GM19395 (cell line): ENCODE results near the gene GOLIM4.
"Not testable (repeated sequence)": the region's sequence is repeated elsewhere in the genome, so short reads cannot be mapped to it uniquely, and the experiment has no call there.

Experiments
- ATAC-seq: cut with Tn5 transposase; IDR thresholded peaks from one replicate; pipeline ENCODE4 v1.9.1; 2021; ENCODE audit warnings: mild to moderate bottlenecking, moderate library complexity; ENCODE audit not compliant: unreplicated experiment

The GOLIM4 gene

DNA sequence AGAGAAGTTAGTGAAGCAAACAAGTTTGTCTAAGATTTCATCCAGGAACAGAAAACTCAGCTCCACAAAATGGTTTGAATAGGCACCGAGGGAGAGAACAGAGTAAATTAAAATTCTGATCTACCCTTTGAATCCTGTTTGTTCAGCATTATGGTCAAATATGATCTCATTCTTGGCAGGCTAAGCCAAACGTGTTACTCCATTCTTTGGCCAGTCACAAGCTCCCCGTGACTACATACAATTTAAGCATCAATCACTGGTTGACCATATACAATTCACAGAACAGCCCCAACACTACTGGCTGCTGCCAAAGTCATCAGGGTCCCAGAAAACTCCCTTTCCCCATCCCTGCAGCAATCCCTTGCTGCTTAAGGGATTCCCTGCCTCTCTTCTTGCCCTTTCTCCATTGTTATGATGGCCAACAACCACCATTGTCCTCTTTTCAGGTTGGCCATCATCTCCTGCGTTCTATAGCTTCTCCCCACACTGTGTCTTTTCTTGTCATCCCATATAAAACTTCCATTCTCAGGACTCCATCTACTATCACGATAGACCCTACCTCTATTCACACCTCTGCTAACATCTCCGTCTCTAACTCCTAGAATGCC, 46.3 kb downstream of the GOLIM4 start:
- no peak for ATAC-seq

GRCh38 chr3:168048414-168049330, 47.1 kb downstream of the GOLIM4 start:
- ATAC-seq = no peak

DNA sequence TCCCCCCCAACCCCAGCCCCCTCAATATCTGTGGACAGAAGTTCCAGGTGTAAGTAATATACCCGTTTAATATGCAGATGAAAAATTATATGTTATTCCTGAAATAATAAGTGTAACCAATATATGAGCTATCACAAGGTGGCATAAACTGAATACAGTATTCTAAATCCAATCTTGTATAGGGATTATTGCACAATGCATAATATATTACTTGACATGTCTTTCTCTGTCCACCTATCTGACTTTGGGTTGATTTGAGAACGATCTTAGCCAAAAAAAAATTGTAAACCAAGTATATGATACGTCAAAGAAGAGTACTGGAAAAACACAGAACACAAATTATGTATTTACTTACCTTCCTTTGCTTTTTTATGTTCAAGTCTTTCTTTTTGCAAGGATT, 47.8 kb downstream of the GOLIM4 start:
- ATAC-seq = no peak

- ATAC-seq = peak; percentile 80
Measured at GRCh38 chr3:168047190-168047795, 48.4 kb downstream of the GOLIM4 start.

DNA sequence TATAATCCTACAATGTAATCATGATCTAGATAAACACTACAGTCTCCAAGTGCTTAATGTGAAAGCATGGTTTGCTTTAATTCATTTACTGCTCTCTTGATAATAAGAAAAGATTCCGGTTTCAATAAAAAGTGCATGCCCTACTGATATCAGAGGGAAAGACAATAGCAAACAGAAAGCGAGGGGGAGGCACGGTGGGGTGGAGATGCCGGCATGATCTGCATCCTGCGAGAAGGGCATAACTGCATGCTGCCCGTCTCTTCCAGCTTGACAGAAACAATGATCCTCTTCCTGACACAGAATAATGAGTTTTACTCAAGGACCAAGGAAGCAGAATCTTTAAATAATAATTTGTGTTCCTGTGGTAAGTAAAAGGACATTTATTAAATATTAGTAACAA, 51.7 kb downstream of the GOLIM4 start:
- no peak for ATAC-seq

GRCh38 chr3:168040607-168041208, 55.0 kb downstream of the GOLIM4 start:
- peak; percentile 79 for ATAC-seq

GRCh38 chr3:168037020-168037419, 58.7 kb downstream of the GOLIM4 start:
- no peak for ATAC-seq

DNA sequence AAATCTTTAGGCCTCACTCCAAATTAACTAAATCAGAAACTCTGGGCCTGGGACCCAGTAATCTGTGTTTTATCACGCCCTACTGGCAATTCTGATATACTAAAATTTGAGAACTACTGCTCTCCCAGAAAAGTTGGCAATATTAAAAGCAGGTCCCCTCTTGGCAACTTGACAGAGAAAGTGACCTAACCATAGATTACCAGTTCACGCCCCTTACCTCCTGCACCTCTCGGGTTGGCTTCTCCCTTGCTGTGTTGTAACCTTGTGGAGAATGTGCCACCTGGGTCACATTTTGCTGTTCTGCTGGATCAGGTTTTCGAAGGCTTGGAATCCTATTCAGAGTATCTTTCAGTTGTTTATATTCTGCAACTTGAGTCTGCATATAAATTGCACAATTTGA, 59.1 kb downstream of the GOLIM4 start:
- no peak for ATAC-seq

DNA sequence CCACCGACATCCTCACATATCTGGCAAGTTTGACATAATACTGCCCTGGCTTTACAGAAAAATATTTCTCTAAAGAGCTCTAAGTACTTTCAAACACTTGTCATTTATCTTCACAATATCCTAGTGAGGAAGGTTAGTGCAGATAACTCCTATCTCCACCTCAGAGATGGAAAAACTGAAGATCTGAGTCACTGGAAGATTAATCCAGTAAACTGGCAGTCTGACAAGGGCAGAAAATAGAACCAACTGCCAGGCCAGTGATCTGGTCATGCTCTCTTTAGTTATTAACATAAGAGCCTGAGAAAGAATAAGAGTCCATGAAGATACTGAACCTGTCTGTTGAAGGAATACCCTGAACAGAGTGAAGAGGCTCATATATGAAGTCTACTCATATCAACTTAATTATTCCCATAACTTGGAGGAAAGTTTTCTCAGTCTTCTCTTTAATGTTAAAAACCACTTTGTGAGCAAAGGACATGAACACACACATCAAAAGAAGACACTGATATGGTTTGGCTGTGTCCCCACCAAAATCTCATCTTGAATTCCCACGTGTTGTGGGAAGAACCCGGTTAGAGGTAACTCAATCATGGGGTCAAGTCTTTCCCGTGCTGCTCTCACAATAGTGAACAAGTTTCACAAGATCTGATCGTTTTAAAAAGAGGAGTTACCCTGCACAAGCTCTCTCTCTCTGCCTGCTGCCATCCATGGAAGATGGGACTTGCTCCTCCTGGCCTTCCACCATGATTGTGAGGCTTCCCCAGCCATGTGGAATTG, 61.4 kb downstream of the GOLIM4 start:
- ATAC-seq = no peak

DNA sequence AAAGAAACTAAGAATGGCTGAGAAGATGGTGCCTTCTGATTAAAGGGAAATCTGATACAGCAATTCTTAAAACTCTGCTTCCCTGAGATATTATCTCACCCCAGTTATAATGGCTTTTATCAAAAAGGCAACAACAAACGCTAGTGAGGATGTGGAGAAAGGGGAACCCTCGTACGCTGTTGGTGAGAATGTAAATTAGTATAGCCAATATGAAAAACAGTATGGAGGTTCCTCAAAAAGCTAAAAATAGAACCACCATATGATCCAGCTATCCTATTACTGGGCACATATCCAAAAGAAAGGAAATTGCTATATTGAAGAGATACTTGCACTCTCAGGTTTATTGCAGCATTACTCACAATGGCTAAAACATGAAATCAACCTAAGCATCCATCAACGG, 65.1 kb downstream of the GOLIM4 start:
- no peak for ATAC-seq

GRCh38 chr3:168029705-168030104, 66.0 kb downstream of the GOLIM4 start:
- no peak for ATAC-seq

GRCh38 chr3:168028086-168028485, 67.6 kb downstream of the GOLIM4 start:
- ATAC-seq = no peak

- no peak for ATAC-seq
Measured at GRCh38 chr3:168026764-168027163, 69.0 kb downstream of the GOLIM4 start.

DNA sequence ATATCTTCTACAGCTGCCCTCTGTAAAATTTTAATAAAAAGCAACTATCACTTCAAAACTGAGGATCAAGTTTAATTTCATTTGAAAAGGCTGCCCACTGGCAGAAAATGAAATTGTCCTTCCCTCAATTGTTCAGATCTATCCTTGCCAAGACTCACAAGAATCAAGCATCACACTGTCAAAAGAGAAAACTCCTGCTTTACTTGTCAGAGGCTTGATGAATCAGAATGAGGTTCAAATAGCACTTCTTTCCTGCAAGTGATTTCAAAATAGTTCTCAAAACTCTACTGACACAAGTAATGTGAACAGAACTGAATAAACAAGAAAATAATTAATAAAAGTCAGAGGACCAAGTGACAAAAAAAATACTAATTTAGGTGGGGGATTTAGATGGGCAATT, 70.6 kb downstream of the GOLIM4 start:
- ATAC-seq = no peak

DNA sequence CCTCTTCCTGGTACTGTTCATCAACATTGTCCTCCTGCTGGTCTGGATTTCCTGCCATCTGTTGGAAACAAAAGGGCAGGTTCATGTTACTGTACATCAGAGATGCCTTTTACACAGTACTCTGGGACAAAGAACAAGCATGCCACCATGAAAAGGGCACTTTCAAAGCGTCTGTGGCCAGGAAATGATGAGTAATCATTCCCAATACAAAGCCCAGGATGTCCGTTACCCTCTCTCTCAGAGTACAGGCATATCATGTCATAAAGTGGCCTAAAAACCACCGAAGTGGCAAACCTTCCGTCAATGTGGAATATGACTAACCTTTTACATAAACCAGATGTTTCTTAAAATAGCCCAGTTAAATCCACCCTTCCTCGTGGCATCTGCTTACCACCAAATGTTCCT, 71.2 kb downstream of the GOLIM4 start:
- peak; percentile 55 for ATAC-seq

DNA sequence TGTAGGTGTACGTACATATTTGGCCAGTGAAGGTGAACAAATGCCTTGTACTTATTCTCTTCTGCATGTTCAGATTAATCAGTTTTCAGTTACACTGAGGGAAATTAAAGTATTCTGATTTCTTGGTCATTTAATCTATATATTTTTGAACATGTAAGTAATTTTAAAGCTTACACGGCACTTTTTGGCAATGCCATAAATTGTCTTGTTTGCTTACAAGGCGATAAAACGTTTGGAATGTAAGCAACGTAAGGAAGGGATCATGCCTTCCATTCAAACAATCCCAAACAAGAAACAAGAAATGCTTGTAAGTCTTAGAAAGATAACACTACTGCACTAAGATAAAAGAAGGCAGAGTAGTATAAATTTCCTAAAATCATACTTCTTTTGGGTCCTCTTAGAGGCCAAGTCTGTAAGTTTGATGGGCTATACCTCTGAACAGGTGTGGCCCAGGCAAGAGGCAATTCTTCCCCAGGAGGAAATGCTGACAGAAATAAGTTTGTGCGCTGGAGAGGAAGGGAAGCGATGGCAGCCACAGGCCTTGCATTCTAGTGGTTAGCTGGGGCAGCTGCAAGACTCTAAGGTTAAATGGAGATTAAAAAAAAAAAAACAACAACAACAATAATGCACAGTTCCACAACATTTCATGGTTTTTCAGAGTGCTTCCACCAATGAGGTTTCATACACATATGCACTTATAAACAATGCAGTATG, 73.8 kb downstream of the GOLIM4 start:
- no peak for ATAC-seq

GRCh38 chr3:168011280-168011679, 84.4 kb downstream of the GOLIM4 start:
- ATAC-seq = not testable (repeated sequence)

- ATAC-seq = no peak
Measured at GRCh38 chr3:168006584-168006983, 89.1 kb downstream of the GOLIM4 start.

DNA sequence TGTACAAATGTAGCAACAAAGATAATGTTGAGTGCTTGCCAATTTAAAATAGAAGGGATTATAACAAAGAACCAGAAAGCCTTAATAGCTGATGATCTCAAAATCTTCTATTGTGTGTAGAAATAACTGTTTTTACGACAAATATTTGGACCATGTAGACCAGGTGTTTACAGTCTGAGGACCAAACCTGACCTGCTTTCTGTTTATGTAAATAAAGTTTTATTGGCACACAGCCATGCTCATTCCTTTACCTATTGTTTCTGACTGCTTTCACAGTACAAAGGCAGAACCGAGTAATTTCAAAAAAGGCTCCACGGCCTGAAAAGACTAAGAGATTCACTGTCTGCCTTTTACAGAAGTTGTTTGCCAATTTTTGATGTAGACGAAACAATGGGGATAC, 91.8 kb downstream of the GOLIM4 start:
- no peak for ATAC-seq

GRCh38 chr3:168002786-168003368, 92.8 kb downstream of the GOLIM4 start:
- ATAC-seq = no peak
